K562 (cell line): ENCODE measurements around the gene KCTD15. TPM values are rescaled to one million over a fixed set of nuclear protein-coding genes. Genes with fewer than 3 reads are reported as not detected.
A peak's percentile ranks its signal among the peaks of the same experiment; 100 is the strongest.

ENCODE experiments used
- ATF6 ChIP-seq: sonication (generic); formaldehyde crosslinking; IDR thresholded peaks from 2 replicates; pipeline ENCODE4 v1.4.0; 2020; ENCODE audit warnings: mild to moderate bottlenecking, missing genetic modification reagents
- EZH2 ChIP-seq: IDR thresholded peaks from 2 replicates; pipeline ENCODE4 v1.6.1; 2012; ENCODE audit warnings: low read depth, mild to moderate bottlenecking, inconsistent platforms, low read length, borderline replicate concordance
- GTF2B ChIP-seq: IDR thresholded peaks from 2 replicates; pipeline ENCODE4 v1.6.1; 2011; ENCODE audit not compliant: insufficient read length; ENCODE audit errors: extremely low read depth
- HMGXB4 ChIP-seq: sonication (generic); formaldehyde crosslinking; IDR thresholded peaks from 2 replicates; pipeline ENCODE4 v1.8.1; 2023; ENCODE audit warnings: mild to moderate bottlenecking, missing genetic modification reagents
- KAT7 ChIP-seq: sonication (generic); formaldehyde crosslinking; IDR thresholded peaks from 2 replicates; pipeline ENCODE4 v1.8.0; 2022; ENCODE audit warnings: missing genetic modification reagents, mild to moderate bottlenecking, borderline replicate concordance
- KLF10 ChIP-seq: fragments of 250-450 bp; sonication (Bioruptor Pico); IDR thresholded peaks from 2 replicates; pipeline ENCODE4 v1.6.1; 2021; ENCODE audit warnings: matching md5 sums
- MBD2 ChIP-seq: sonication (generic); IDR thresholded peaks from 2 replicates; pipeline ENCODE4 v1.6.1; 2016; ENCODE audit warnings: low read depth, borderline replicate concordance
- MLLT1 ChIP-seq, 2 experiments: fragments of 450-650 bp; IDR thresholded peaks; 2 replicates each; pipeline ENCODE4 v1.6.1; 2016
- NCOR1 ChIP-seq: fragments of 450-650 bp; IDR thresholded peaks from 2 replicates; pipeline ENCODE4 v1.6.1; 2016; ENCODE audit warnings: mild to moderate bottlenecking, moderate library complexity
- NFE2 ChIP-seq: IDR thresholded peaks from 2 replicates; pipeline ENCODE4 v1.6.1; 2014; ENCODE audit warnings: antibody characterized with exemption, low read depth
- NFE2L1 ChIP-seq: fragments of 450-650 bp; IDR thresholded peaks from 2 replicates; pipeline ENCODE4 v1.6.1; 2016; ENCODE audit warnings: missing genetic modification characterization, low read depth, mild to moderate bottlenecking, missing compliant biosample characterization, moderate library complexity, borderline replicate concordance
- SNRNP70 ChIP-seq: fragments of 200-400 bp; formaldehyde crosslinking; optimal IDR thresholded peaks from 2 replicates; pipeline ENCODE3; 2017; ENCODE audit warnings: low read depth, low read length
- TBP ChIP-seq: optimal IDR thresholded peaks from 2 replicates; pipeline ENCODE3; 2011; ENCODE audit warnings: low read depth, low read length, improper control_type of control experiment
- TCFL5 ChIP-seq: fragments of 250-450 bp; sonication (Bioruptor Pico); conservative IDR thresholded peaks from 2 replicates; pipeline ENCODE4 v1.6.1; 2021; ENCODE audit warnings: mild to moderate bottlenecking, moderate library complexity, matching md5 sums
- THRA ChIP-seq: fragments of 450-650 bp; IDR thresholded peaks from 2 replicates; pipeline ENCODE4 v1.6.1; 2017; ENCODE audit warnings: mild to moderate bottlenecking, moderate library complexity
- ZFP36 ChIP-seq: fragments of 150-350 bp; IDR thresholded peaks from 2 replicates; pipeline ENCODE4 v1.6.1; 2018; ENCODE audit warnings: low read length, low read depth; ENCODE audit not compliant: partially characterized antibody
- ZNF174 ChIP-seq: fragments of 250-450 bp; sonication (Bioruptor Pico); IDR thresholded peaks from 2 replicates; pipeline ENCODE4 v1.4.0; 2020; ENCODE audit warnings: mild to moderate bottlenecking
- ZNF398 ChIP-seq: fragments of 250-450 bp; sonication (Bioruptor Pico); IDR thresholded peaks from 2 replicates; pipeline ENCODE4 v1.8.0; 2021; ENCODE audit warnings: moderate library complexity, mild to moderate bottlenecking, inconsistent platforms
- polyA plus RNA-seq, 8 experiments: library from polyadenylated mRNA; depleted of rRNA in 4 of 8; stranded (reverse) in 5 of 8; unstranded in 3 of 8; fragments of >200 nt; fragmentation: Nextera tagmentation in 2 of 8; fragmentation: Illumina TruSeq in 1 of 8; extraction: Ambion mirVana in 2 of 8; extraction: Trizol in 1 of 8; gene quantifications; 2 replicates each; pipeline versions ENCODE4 v1.2.1 to v1.2.3, GENCODE V29; 2011 to 2014; ENCODE audit warnings: inconsistent platforms in 1 of 8, missing spikeins in 1 of 8
- total RNA-seq, 7 experiments: library from RNA; depleted of rRNA in 6 of 7; stranded (reverse); fragments of >200 nt in 6 of 7; fragmentation: Illumina TruSeq in 2 of 7; extraction: Trizol in 2 of 7; gene quantifications; 2 replicates each; pipeline versions ENCODE4 v1.2.1 to v1.2.3, GENCODE V29; 2011 to 2021; ENCODE audit warnings: low replicate concordance in 1 of 7

KCTD15 gene
- total and polyA plus RNA-seq, 9 of the 15 experiments (the other 6 are each of a cell fraction or from before 2014, with no cell fraction given): 1.7 to 49.0 (median 11.8) TPM

- TF ChIP-seq MLLT1 (IDR thresholded peaks at IDR 0.05) (no peak), GTF2B (no peak), ZFP36 (no peak), NFE2L1 (tag) (no peak), SNRNP70 (no peak), MBD2 (no peak), ZNF398 (CRISPR knock-in tag) (no peak), ZNF174 (CRISPR knock-in tag) (no peak), KAT7 (CRISPR knock-in tag) (0 out of 2 replicates have a peak, but pooled peaks have one; percentile 63), THRA (no peak), NCOR1 (no peak), KLF10 (no peak), EZH2 (no peak), HMGXB4 (CRISPR knock-in tag) (peak; percentile 75; the same call in 1 of the 2 replicates), TCFL5 (CRISPR knock-in tag) (no peak), TBP (peak; percentile 10), ATF6 (CRISPR knock-in tag) (no peak), NFE2 (no peak)
These were observed 1.1 kb upstream of the KCTD15 start (continued) for GRCh38 chr19:33795370-33796163.
